ENCODE results near the gene LRRK1. TPM values are rescaled to one million over a fixed set of nuclear protein-coding genes. Genes with fewer than 3 reads are reported as not detected.

The LRRK1 gene
- total and polyA plus RNA-seq, 2 of the 13 experiments (the other 11 are each of a cell fraction or from before 2014, with no cell fraction given) = 0.13 to 1.2 TPM

DNA sequence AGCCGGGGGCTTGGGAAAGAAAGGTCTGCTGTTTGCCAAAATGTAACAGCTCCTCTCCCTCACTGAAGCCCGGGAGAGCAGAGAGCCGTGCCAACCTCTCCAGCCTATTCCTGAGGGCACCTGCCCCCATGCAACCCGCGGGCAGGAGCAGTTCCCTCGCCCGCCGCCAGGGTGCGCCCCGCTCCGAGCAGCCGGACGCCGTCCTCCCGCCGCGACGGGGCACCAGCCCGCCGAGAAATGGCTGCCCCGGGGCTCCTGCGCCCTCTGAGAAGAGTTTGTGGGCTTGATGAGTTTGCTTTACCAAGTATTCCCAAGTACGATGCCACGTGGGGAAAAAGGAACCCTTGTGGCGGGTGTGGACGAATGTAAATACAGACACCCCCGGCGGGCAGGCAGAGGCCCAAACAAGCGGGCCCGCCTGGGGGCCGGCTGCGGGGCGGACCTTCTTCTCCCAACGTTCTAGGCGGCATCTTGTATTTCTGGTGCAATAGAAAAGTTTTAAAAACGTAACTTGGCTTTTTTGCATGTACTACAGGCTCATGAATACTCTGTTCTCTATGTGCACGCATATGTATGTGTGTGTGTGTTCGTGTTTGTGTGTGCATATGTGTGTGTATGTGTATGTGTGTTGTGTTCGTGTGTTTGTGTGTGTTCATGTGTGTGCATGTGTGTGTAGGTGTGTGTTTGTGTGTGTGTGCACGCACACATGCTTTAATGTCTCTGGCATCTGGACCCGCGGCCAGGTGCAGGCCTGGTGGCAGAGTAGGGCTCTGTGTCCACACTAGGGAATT is 169.8 kb downstream of the LRRK1 start (continued):
- TF ChIP-seq, protein P1, sequence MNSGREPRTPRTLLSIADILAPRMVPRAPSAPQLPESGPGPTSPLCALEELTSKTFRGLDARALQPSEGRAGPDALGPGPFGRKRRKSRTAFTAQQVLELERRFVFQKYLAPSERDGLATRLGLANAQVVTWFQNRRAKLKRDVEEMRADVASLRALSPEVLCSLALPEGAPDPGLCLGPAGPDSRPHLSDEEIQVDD (CRISPR knock-in tag; IDR thresholded peaks at IDR 0.05; ENCODE audit: borderline replicate concordance) = no peak
- TF ChIP-seq SRSF4 (IDR thresholded peaks at IDR 0.05; ENCODE audit: low read depth, low read length, poor library complexity, severe bottlenecking) (no peak), TARDBP (CRISPR knock-in tag; IDR thresholded peaks at IDR 0.05) (peak; percentile 28), ZNF839 (CRISPR knock-in tag; IDR thresholded peaks at IDR 0.05; ENCODE audit: borderline replicate concordance) (no peak), ADNP (CRISPR knock-in tag; IDR thresholded peaks at IDR 0.05) (no peak), ZNF143 (CRISPR knock-in tag; IDR thresholded peaks at IDR 0.05) (no peak), ZNF235 (CRISPR knock-in tag; IDR thresholded peaks at IDR 0.05; ENCODE audit: borderline replicate concordance) (no peak), ZNF83 (CRISPR knock-in tag; IDR thresholded peaks at IDR 0.05; ENCODE audit: borderline replicate concordance) (no peak), ZNF672 (CRISPR knock-in tag; IDR thresholded peaks at IDR 0.05) (no peak), MAFF (IDR thresholded peaks at IDR 0.05; ENCODE audit: low read depth, low read length) (no peak), HNRNPK (IDR thresholded peaks at IDR 0.05; ENCODE audit: low read depth, low read length, poor library complexity, severe bottlenecking) (no peak), NFE2 (CRISPR knock-in tag; IDR thresholded peaks at IDR 0.05) (no peak), ZNF160 (CRISPR knock-in tag; IDR thresholded peaks at IDR 0.05) (no peak), HNF4G (IDR thresholded peaks at IDR 0.05; ENCODE audit: borderline replicate concordance, low read depth, low read length) (no peak), HNF4G (CRISPR knock-in tag; IDR thresholded peaks at IDR 0.05; ENCODE audit: borderline replicate concordance, low read depth) (no peak), SSRP1 (CRISPR knock-in tag; IDR thresholded peaks at IDR 0.05) (no peak), ZNF33B (CRISPR knock-in tag; IDR thresholded peaks at IDR 0.05) (no peak), SNRNP70 (IDR thresholded peaks at IDR 0.05; ENCODE audit: low read depth, low read length) (no peak)
- TF ChIP-seq, protein P2, sequence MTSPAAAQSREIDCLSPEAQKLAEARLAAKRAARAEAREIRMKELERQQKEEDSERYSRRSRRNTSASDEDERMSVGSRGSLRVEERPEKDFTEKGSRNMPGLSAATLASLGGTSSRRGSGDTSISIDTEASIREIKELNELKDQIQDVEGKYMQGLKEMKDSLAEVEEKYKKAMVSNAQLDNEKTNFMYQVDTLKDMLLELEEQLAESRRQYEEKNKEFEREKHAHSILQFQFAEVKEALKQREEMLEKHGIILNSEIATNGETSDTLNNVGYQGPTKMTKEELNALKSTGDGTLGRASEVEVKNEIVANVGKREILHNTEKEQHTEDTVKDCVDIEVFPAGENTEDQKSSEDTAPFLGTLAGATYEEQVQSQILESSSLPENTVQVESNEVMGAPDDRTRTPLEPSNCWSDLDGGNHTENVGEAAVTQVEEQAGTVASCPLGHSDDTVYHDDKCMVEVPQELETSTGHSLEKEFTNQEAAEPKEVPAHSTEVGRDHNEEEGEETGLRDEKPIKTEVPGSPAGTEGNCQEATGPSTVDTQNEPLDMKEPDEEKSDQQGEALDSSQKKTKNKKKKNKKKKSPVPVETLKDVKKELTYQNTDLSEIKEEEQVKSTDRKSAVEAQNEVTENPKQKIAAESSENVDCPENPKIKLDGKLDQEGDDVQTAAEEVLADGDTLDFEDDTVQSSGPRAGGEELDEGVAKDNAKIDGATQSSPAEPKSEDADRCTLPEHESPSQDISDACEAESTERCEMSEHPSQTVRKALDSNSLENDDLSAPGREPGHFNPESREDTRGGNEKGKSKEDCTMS (CRISPR knock-in tag; conservative IDR thresholded peaks at IDR 0.05) = no peak
- TF ChIP-seq, protein P3, sequence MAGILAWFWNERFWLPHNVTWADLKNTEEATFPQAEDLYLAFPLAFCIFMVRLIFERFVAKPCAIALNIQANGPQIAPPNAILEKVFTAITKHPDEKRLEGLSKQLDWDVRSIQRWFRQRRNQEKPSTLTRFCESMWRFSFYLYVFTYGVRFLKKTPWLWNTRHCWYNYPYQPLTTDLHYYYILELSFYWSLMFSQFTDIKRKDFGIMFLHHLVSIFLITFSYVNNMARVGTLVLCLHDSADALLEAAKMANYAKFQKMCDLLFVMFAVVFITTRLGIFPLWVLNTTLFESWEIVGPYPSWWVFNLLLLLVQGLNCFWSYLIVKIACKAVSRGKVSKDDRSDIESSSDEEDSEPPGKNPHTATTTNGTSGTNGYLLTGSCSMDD (CRISPR knock-in tag; IDR thresholded peaks at IDR 0.05) = no peak
- TF ChIP-seq, protein P4, sequence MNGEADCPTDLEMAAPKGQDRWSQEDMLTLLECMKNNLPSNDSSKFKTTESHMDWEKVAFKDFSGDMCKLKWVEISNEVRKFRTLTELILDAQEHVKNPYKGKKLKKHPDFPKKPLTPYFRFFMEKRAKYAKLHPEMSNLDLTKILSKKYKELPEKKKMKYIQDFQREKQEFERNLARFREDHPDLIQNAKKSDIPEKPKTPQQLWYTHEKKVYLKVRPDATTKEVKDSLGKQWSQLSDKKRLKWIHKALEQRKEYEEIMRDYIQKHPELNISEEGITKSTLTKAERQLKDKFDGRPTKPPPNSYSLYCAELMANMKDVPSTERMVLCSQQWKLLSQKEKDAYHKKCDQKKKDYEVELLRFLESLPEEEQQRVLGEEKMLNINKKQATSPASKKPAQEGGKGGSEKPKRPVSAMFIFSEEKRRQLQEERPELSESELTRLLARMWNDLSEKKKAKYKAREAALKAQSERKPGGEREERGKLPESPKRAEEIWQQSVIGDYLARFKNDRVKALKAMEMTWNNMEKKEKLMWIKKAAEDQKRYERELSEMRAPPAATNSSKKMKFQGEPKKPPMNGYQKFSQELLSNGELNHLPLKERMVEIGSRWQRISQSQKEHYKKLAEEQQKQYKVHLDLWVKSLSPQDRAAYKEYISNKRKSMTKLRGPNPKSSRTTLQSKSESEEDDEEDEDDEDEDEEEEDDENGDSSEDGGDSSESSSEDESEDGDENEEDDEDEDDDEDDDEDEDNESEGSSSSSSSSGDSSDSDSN (CRISPR knock-in tag; IDR thresholded peaks at IDR 0.05) = peak; percentile 67; the same call in 1 of the 2 replicates
- TF ChIP-seq, protein P5, sequence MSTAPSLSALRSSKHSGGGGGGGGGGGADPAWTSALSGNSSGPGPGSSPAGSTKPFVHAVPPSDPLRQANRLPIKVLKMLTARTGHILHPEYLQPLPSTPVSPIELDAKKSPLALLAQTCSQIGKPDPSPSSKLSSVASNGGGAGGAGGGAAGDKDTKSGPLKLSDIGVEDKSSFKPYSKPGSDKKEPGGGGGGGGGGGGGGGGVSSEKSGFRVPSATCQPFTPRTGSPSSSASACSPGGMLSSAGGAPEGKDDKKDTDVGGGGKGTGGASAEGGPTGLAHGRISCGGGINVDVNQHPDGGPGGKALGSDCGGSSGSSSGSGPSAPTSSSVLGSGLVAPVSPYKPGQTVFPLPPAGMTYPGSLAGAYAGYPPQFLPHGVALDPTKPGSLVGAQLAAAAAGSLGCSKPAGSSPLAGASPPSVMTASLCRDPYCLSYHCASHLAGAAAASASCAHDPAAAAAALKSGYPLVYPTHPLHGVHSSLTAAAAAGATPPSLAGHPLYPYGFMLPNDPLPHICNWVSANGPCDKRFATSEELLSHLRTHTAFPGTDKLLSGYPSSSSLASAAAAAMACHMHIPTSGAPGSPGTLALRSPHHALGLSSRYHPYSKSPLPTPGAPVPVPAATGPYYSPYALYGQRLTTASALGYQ (CRISPR knock-in tag; IDR thresholded peaks at IDR 0.05) = no peak; the same call in 1 of the 2 replicates
